Vagina (tissue), 2 donors: ENCODE data around the gene PLEKHB1.

ENCODE experiments used
- POLR2AphosphoS5 ChIP-seq, 2 donors: sonication (generic); formaldehyde crosslinking; IDR thresholded peaks; one replicate each; pipeline ENCODE4 v1.9.0; 2017; ENCODE audit warnings: antibody characterized with exemption in 2 of 2, mild to moderate bottlenecking in 2 of 2, low read depth in 1 of 2; ENCODE audit not compliant: insufficient read depth in 1 of 2
- TF ChIP-seq, protein P1 (sequence below), 3 experiments: fragments of 450-650 bp in 2 of 3; fragments of 200-600 bp in 1 of 3; sonication (generic) in 1 of 3; IDR thresholded peaks; one replicate each; pipeline ENCODE4 v1.5.1; 2017 to 2019; ENCODE audit warnings: antibody characterized with exemption in 3 of 3, mild to moderate bottlenecking in 2 of 3, moderate library complexity in 2 of 3

DNA sequence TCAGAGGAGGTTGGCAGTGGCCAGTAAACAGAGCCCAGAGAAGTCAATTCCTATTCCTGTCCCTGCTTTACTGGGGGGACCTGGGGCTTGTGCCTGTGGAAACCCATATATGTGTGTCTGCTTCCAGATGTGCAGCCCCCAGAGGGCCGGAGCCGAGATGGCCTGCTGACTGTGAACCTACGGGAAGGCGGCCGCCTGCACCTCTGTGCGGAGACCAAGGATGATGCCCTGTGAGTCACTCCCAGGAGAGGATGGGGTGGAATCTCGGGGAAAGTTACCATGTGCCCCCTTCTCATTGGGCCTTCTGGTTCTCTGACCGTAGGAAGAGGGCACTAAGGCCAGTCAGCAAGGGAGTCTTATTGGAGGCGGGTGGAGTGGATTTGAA lies 5.3 kb downstream of the PLEKHB1 start:
- TF ChIP-seq, protein P1, sequence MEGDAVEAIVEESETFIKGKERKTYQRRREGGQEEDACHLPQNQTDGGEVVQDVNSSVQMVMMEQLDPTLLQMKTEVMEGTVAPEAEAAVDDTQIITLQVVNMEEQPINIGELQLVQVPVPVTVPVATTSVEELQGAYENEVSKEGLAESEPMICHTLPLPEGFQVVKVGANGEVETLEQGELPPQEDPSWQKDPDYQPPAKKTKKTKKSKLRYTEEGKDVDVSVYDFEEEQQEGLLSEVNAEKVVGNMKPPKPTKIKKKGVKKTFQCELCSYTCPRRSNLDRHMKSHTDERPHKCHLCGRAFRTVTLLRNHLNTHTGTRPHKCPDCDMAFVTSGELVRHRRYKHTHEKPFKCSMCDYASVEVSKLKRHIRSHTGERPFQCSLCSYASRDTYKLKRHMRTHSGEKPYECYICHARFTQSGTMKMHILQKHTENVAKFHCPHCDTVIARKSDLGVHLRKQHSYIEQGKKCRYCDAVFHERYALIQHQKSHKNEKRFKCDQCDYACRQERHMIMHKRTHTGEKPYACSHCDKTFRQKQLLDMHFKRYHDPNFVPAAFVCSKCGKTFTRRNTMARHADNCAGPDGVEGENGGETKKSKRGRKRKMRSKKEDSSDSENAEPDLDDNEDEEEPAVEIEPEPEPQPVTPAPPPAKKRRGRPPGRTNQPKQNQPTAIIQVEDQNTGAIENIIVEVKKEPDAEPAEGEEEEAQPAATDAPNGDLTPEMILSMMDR (IDR thresholded peaks at IDR 0.05) = no peak
- TF ChIP-seq POLR2AphosphoS5 (IDR thresholded peaks at IDR 0.05; ENCODE audit: insufficient read depth in 1 of 2, low read depth in 1 of 2) = no peak
